Endodermal cell (in vitro differentiated cells): ENCODE results near the gene BCAM. TPM values are rescaled to one million over a fixed set of nuclear protein-coding genes. Genes with fewer than 3 reads are reported as not detected.

Experiments
- DNase-seq: peaks from one replicate; pipeline ENCODE4 v3.0.0-alpha.2; 2017
- H3K27ac ChIP-seq: 2 replicates; pipeline ENCODE4 v1.5.1; 2013; ENCODE audit warnings: mild to moderate bottlenecking, low read depth, low read length, moderate library complexity
- H3K27me3 ChIP-seq: 2 replicates; pipeline ENCODE4 v1.6.1; 2013; ENCODE audit warnings: mild to moderate bottlenecking, low read length, moderate library complexity; ENCODE audit not compliant: insufficient read depth, control insufficient read depth, poor library complexity, severe bottlenecking
- H3K36me3 ChIP-seq: 2 replicates; pipeline ENCODE4 v1.7.0; 2013; ENCODE audit warnings: mild to moderate bottlenecking, low read length, moderate library complexity; ENCODE audit not compliant: control insufficient read depth, insufficient read depth
- H3K4me1 ChIP-seq: one replicate; pipeline ENCODE4 v1.7.0; 2013; ENCODE audit warnings: low read length; ENCODE audit not compliant: control insufficient read depth, insufficient read depth
- H3K4me3 ChIP-seq: 2 replicates; pipeline ENCODE4 v1.5.1; 2013; ENCODE audit warnings: mild to moderate bottlenecking, low read length, moderate library complexity
- H3K9ac ChIP-seq: 2 replicates; pipeline ENCODE4 v1.6.1; 2013; ENCODE audit warnings: mild to moderate bottlenecking, low read length, moderate library complexity; ENCODE audit not compliant: poor library complexity, severe bottlenecking; ENCODE audit errors: extremely low read depth
- H3K9me3 ChIP-seq: 2 replicates; pipeline ENCODE4 v1.6.1; 2013; ENCODE audit warnings: mild to moderate bottlenecking, low read length, moderate library complexity; ENCODE audit not compliant: control insufficient read depth
- H3K27ac Mint-ChIP-seq: 2 replicates; pipeline ENCODE4 v1.8.0; 2020; ENCODE audit warnings: mixed read lengths
- H3K27me3 Mint-ChIP-seq: 2 replicates; pipeline ENCODE4 v1.8.0; 2021; ENCODE audit warnings: mild to moderate bottlenecking, mixed read lengths; ENCODE audit not compliant: insufficient read depth
- H3K36me3 Mint-ChIP-seq: 2 replicates; pipeline ENCODE4 v1.8.0; 2020; ENCODE audit warnings: low read depth, mixed read lengths
- H3K4me1 Mint-ChIP-seq: 2 replicates; pipeline ENCODE4 v1.8.0; 2020; ENCODE audit warnings: mixed read lengths
- H3K4me3 Mint-ChIP-seq: 2 replicates; pipeline ENCODE4 v1.8.0; 2020; ENCODE audit warnings: mild to moderate bottlenecking, moderate library complexity, mixed read lengths
- H3K9me3 Mint-ChIP-seq: 2 replicates; pipeline ENCODE4 v1.8.0; 2020; ENCODE audit warnings: mild to moderate bottlenecking, mixed read lengths
- CTCF ChIP-seq: fragments of 200-600 bp; sonication (generic); conservative IDR thresholded peaks from 2 replicates; pipeline ENCODE4 v1.5.0; 2021; ENCODE audit warnings: antibody characterized with exemption, mild to moderate bottlenecking
- WGBS, 2 experiments: methylation state at CpG; one replicate each; pipeline versions ENCODE4 v1.1.5 to v1.1.7; 2013; ENCODE audit warnings: missing lambda C conversion rate in 2 of 2, mixed read lengths in 1 of 2; ENCODE audit not compliant: insufficient coverage in 1 of 2, insufficient read length in 1 of 2; 5-methylcytosine and 5-hydroxymethylcytosine counted together
- total RNA-seq, 2 donors: library from RNA; stranded (reverse); fragmentation: NEBNext Ultra II Directional in 1 of 2; extraction: Animal tissue kit (Norgen Biotek cat#: 25700) in 1 of 2; gene quantifications; 2 replicates in 1 of 2; 3 replicates in 1 of 2; pipeline ENCODE4 v1.2.1, GENCODE V29; 2021

The BCAM gene
- total RNA-seq, 2 donors from 2014 or later = 62.9 to 64.0 TPM

GRCh38 chr19:44816301-44816700, 7.4 kb downstream of the BCAM start:
- Mint-ChIP-seq H3K4me3 (no peak overlapping the region), H3K27me3 (no peaks in the 10 kb centered on the region), H3K9me3 (no peaks in the 10 kb centered on the region), H3K36me3 (peaks cover 35% of the 10 kb centered on the region), H3K4me1 (peaks cover 3% of the 10 kb centered on the region), H3K27ac (no peak overlapping the region)
- TF ChIP-seq CTCF = no peak
- H3K9ac ChIP-seq = no peak overlapping the region
- H3K27me3 ChIP-seq = no peaks in the 10 kb centered on the region
- H3K9me3 ChIP-seq = no peaks in the 10 kb centered on the region
- no peak for DNase-seq
- no peak overlapping the region for H3K27ac ChIP-seq
- 76 to 100% methylated on average over 1 to 2 of the region's 2 CpGs for WGBS, 2 experiments
- no peaks in the 10 kb centered on the region for H3K36me3 ChIP-seq
- H3K4me3 ChIP-seq = no peak overlapping the region
- H3K4me1 ChIP-seq = no peaks in the 10 kb centered on the region

- Histone ChIP-seq H3K27me3 (no peaks in the 10 kb centered on the region), H3K9me3 (no peaks in the 10 kb centered on the region), H3K27ac (no peak overlapping the region), H3K9ac (no peak overlapping the region), H3K4me3 (no peak overlapping the region), H3K36me3 (no peaks in the 10 kb centered on the region), H3K4me1 (no peaks in the 10 kb centered on the region)
- H3K9me3 Mint-ChIP-seq = no peaks in the 10 kb centered on the region
- no peak for DNase-seq
- peaks cover 11% of the 10 kb centered on the region for H3K27me3 Mint-ChIP-seq
- TF ChIP-seq CTCF = no peak
- H3K4me3 Mint-ChIP-seq = no peak overlapping the region
- 91 to 95% methylated on average over 6 to 8 of the region's 8 CpGs for WGBS, 2 experiments
- no peak overlapping the region for H3K27ac Mint-ChIP-seq
- H3K4me1 Mint-ChIP-seq = peaks cover 3% of the 10 kb centered on the region
- H3K36me3 Mint-ChIP-seq = peaks cover 32% of the 10 kb centered on the region
These were observed 9.0 kb downstream of the BCAM start for GRCh38 chr19:44817725-44818465.

- TF ChIP-seq CTCF = no peak
- H3K27ac Mint-ChIP-seq = no peak overlapping the region
These were observed 9.6 kb downstream of the BCAM start for GRCh38 chr19:44818466-44819031.

More at GRCh38 chr19:44818466-44819031, 9.6 kb downstream of the BCAM start:
- DNase-seq = no peak
- Histone ChIP-seq H3K27me3 (no peaks in the 10 kb centered on the region), H3K9me3 (no peaks in the 10 kb centered on the region), H3K4me3 (no peak overlapping the region), H3K27ac (no peak overlapping the region), H3K36me3 (no peaks in the 10 kb centered on the region), H3K9ac (no peak overlapping the region), H3K4me1 (no peaks in the 10 kb centered on the region)
- whole genome bisulfite sequencing, 2 experiments = 84 to 97% methylated on average over 10 to 19 of the region's 20 CpGs
- H3K4me1 Mint-ChIP-seq = peaks cover 3% of the 10 kb centered on the region
- H3K9me3 Mint-ChIP-seq = no peaks in the 10 kb centered on the region
- H3K27me3 Mint-ChIP-seq = peaks cover 14% of the 10 kb centered on the region
- no peak overlapping the region for H3K4me3 Mint-ChIP-seq
- peaks cover 29% of the 10 kb centered on the region for H3K36me3 Mint-ChIP-seq
